Activated T-cell treated with anti-CD3 and anti-CD28 coated beads, Interleukin-2, amount 50 U/mL, for 72 hours (primary cell): ENCODE measurements around the gene SLC12A5. TPM values are rescaled to one million over a fixed set of nuclear protein-coding genes. Genes with fewer than 3 reads are reported as not detected.

Experiments
- ATAC-seq, 2 donors: fragments of 150-1000 bp; cut with Tn5 transposase; replicated peaks in 1 of 2; 2 replicates each; pipeline ENCODE4 v1.10.0; 2021; ENCODE audit warnings: moderate library complexity in 2 of 2, mild to moderate bottlenecking in 1 of 2
- DNase-seq, 2 donors: peaks; one replicate each; pipeline ENCODE4 v3.0.0; 2021 to 2022; ENCODE audit warnings: mixed read lengths in 1 of 2
- H3K27ac Mint-ChIP-seq: one replicate; pipeline ENCODE4 v1.8.0; 2022; ENCODE audit warnings: mild to moderate bottlenecking, moderate library complexity, mixed read lengths
- H3K27me3 Mint-ChIP-seq: one replicate; pipeline ENCODE4 v1.8.0; 2022; ENCODE audit warnings: low read depth, mixed read lengths
- H3K36me3 Mint-ChIP-seq, 2 donors: one replicate each; pipeline ENCODE4 v1.8.0; 2022; ENCODE audit warnings: mixed read lengths in 2 of 2, mild to moderate bottlenecking in 1 of 2; ENCODE audit not compliant: insufficient read depth in 2 of 2
- H3K4me1 Mint-ChIP-seq: one replicate; pipeline ENCODE4 v1.8.0; 2022; ENCODE audit warnings: low read depth, mixed read lengths
- H3K4me3 Mint-ChIP-seq, 2 donors: one replicate each; pipeline ENCODE4 v1.8.0; 2022; ENCODE audit warnings: mild to moderate bottlenecking in 2 of 2, mixed read lengths in 2 of 2, moderate library complexity in 2 of 2
- H3K9me3 Mint-ChIP-seq, 2 donors: one replicate each; pipeline ENCODE4 v1.8.0; 2022; ENCODE audit warnings: mixed read lengths in 2 of 2
- total RNA-seq, 2 donors: library from RNA; stranded (reverse); gene quantifications; one replicate each; pipeline ENCODE4 v1.2.3, GENCODE V29; 2022

SLC12A5 gene
- total RNA-seq, 2 donors from 2014 or later, result 1.2 to 3.2 TPM

- Mint-ChIP-seq H3K9me3 (no peaks in the 10 kb centered on the region), H3K36me3 (peaks cover 0 to 1% of the 10 kb centered on the region in 2 donors), H3K4me3 (peak overlapping the region; percentile 22 to 87), H3K4me1 (peaks cover 24% of the 10 kb centered on the region), H3K27ac (no peak overlapping the region), H3K27me3 (peaks cover 56% of the 10 kb centered on the region)
- DNase-seq (no peak), ATAC-seq (no peak)
Measured at GRCh38 chr20:46023148-46023484, 5.9 kb upstream of the SLC12A5 start.

GRCh38 chr20:46023999-46024398 lies 5.0 kb upstream of the SLC12A5 start:
- Mint-ChIP-seq H3K9me3 (no peaks in the 10 kb centered on the region), H3K27me3 (peaks cover 55% of the 10 kb centered on the region), H3K4me1 (peaks cover 24% of the 10 kb centered on the region), H3K36me3 (peaks cover 0 to 1% of the 10 kb centered on the region in 2 donors), H3K4me3 (no peak overlapping the region), H3K27ac (no peak overlapping the region)
- DNase-seq (no peak), ATAC-seq (no peak)

GRCh38 chr20:46025376-46025783 lies 3.6 kb upstream of the SLC12A5 start:
- no peak for ATAC-seq
- no peak overlapping the region for H3K27ac Mint-ChIP-seq
- H3K4me3 Mint-ChIP-seq, result no peak overlapping the region
- DNase-seq, result no peak
- H3K4me1 Mint-ChIP-seq, result peaks cover 24% of the 10 kb centered on the region
- peaks cover 0 to 1% of the 10 kb centered on the region in 2 donors for H3K36me3 Mint-ChIP-seq
- H3K27me3 Mint-ChIP-seq, result peaks cover 57% of the 10 kb centered on the region
- no peaks in the 10 kb centered on the region for H3K9me3 Mint-ChIP-seq

- Mint-ChIP-seq H3K4me3 (no peak overlapping the region), H3K9me3 (no peaks in the 10 kb centered on the region), H3K27ac (no peak overlapping the region), H3K36me3 (no peaks in the 10 kb centered on the region), H3K4me1 (peaks cover 11% of the 10 kb centered on the region), H3K27me3 (peaks cover 48% of the 10 kb centered on the region)
- DNase-seq (no peak), ATAC-seq (no peak)
Measured at GRCh38 chr20:46027245-46027853, 1.7 kb upstream of the SLC12A5 start.

- ATAC-seq, result no peak
- Mint-ChIP-seq H3K36me3 (no peaks in the 10 kb centered on the region), H3K4me1 (peaks cover 5% of the 10 kb centered on the region), H3K27me3 (peaks cover 53% of the 10 kb centered on the region), H3K4me3 (no peak overlapping the region), H3K9me3 (no peaks in the 10 kb centered on the region), H3K27ac (no peak overlapping the region)
- DNase-seq, result no peak
Measured at GRCh38 chr20:46028110-46028509, 905 bp upstream of the SLC12A5 start.

- Mint-ChIP-seq H3K27me3 (peaks cover 58% of the 10 kb centered on the region), H3K4me3 (no peak overlapping the region), H3K4me1 (no peaks in the 10 kb centered on the region), H3K36me3 (no peaks in the 10 kb centered on the region), H3K27ac (no peak overlapping the region), H3K9me3 (no peaks in the 10 kb centered on the region)
- ATAC-seq, result no peak
- DNase-seq, result no peak
Measured at GRCh38 chr20:46030284-46031013, 1.4 kb downstream of the SLC12A5 start.

- Mint-ChIP-seq H3K36me3 (no peaks in the 10 kb centered on the region), H3K27me3 (peaks cover 54% of the 10 kb centered on the region), H3K27ac (no peak overlapping the region), H3K4me1 (no peaks in the 10 kb centered on the region), H3K4me3 (no peak overlapping the region), H3K9me3 (no peaks in the 10 kb centered on the region)
- no peak for ATAC-seq
- no peak for DNase-seq
Measured at GRCh38 chr20:46031014-46031569, 2.1 kb downstream of the SLC12A5 start.

GRCh38 chr20:46031701-46032254 lies 2.8 kb downstream of the SLC12A5 start:
- Mint-ChIP-seq H3K9me3 (no peaks in the 10 kb centered on the region), H3K36me3 (no peaks in the 10 kb centered on the region), H3K27me3 (peaks cover 54% of the 10 kb centered on the region), H3K4me1 (no peaks in the 10 kb centered on the region), H3K27ac (no peak overlapping the region), H3K4me3 (no peak overlapping the region)
- ATAC-seq (no peak), DNase-seq (no peak)

GRCh38 chr20:46034039-46034438 lies 5.0 kb downstream of the SLC12A5 start:
- ATAC-seq, result no peak
- DNase-seq, result no peak
- H3K27me3 Mint-ChIP-seq, result peaks cover 42% of the 10 kb centered on the region
- H3K4me1 Mint-ChIP-seq, result no peaks in the 10 kb centered on the region
- no peak overlapping the region for H3K4me3 Mint-ChIP-seq
- H3K9me3 Mint-ChIP-seq, result no peaks in the 10 kb centered on the region
- no peak overlapping the region for H3K27ac Mint-ChIP-seq
- no peaks in the 10 kb centered on the region for H3K36me3 Mint-ChIP-seq

GRCh38 chr20:46035253-46035652 lies 6.2 kb downstream of the SLC12A5 start:
- ATAC-seq, result no peak
- no peaks in the 10 kb centered on the region for H3K9me3 Mint-ChIP-seq
- no peak overlapping the region for H3K4me3 Mint-ChIP-seq
- H3K36me3 Mint-ChIP-seq, result no peaks in the 10 kb centered on the region
- H3K27ac Mint-ChIP-seq, result no peak overlapping the region
- H3K4me1 Mint-ChIP-seq, result no peaks in the 10 kb centered on the region
- no peak for DNase-seq
- H3K27me3 Mint-ChIP-seq, result peaks cover 33% of the 10 kb centered on the region

GRCh38 chr20:46035713-46036112 lies 6.7 kb downstream of the SLC12A5 start:
- no peak for ATAC-seq
- no peaks in the 10 kb centered on the region for H3K36me3 Mint-ChIP-seq
- no peaks in the 10 kb centered on the region for H3K9me3 Mint-ChIP-seq
- no peak for DNase-seq
- H3K27me3 Mint-ChIP-seq, result peaks cover 38% of the 10 kb centered on the region
- H3K27ac Mint-ChIP-seq, result no peak overlapping the region
- H3K4me3 Mint-ChIP-seq, result no peak overlapping the region
- H3K4me1 Mint-ChIP-seq, result no peaks in the 10 kb centered on the region

GRCh38 chr20:46036370-46036769 lies 7.4 kb downstream of the SLC12A5 start:
- H3K4me3 Mint-ChIP-seq, result no peak overlapping the region
- no peak overlapping the region for H3K27ac Mint-ChIP-seq
- no peaks in the 10 kb centered on the region for H3K9me3 Mint-ChIP-seq

GRCh38 chr20:46037036-46037435 lies 8.0 kb downstream of the SLC12A5 start:
- H3K27ac Mint-ChIP-seq, result no peak overlapping the region
- no peak for ATAC-seq
- H3K9me3 Mint-ChIP-seq, result no peaks in the 10 kb centered on the region
- no peaks in the 10 kb centered on the region for H3K4me1 Mint-ChIP-seq
- H3K4me3 Mint-ChIP-seq, result no peak overlapping the region
- H3K36me3 Mint-ChIP-seq, result no peaks in the 10 kb centered on the region
- H3K27me3 Mint-ChIP-seq, result peaks cover 47% of the 10 kb centered on the region
- DNase-seq, result no peak

More at GRCh38 chr20:46036370-46036769, 7.4 kb downstream of the SLC12A5 start:
- ATAC-seq (no peak), DNase-seq (no peak)
- peaks cover 41% of the 10 kb centered on the region for H3K27me3 Mint-ChIP-seq
- no peaks in the 10 kb centered on the region for H3K36me3 Mint-ChIP-seq
- H3K4me1 Mint-ChIP-seq, result no peaks in the 10 kb centered on the region
